ENCODE measurements around the gene TFEC. TPM values are rescaled to one million over a fixed set of nuclear protein-coding genes. Genes with fewer than 3 reads are reported as not detected.

Gene TFEC
- total and polyA plus RNA-seq, 2 of the 4 experiments (the other 2 are of a cell fraction), result under 0.01 to 0.02 TPM

- TF ChIP-seq BHLHE40 (IDR thresholded peaks at IDR 0.05; ENCODE audit: low read depth, low read length) (no peak), NFE2L2 (IDR thresholded peaks at IDR 0.05; ENCODE audit: low read depth, low read length) (no peak), USF2 (IDR thresholded peaks at IDR 0.05; ENCODE audit: low read depth, low read length) (no peak), SMC3 (IDR thresholded peaks at IDR 0.05; ENCODE audit: low read depth, low read length) (no peak), RAD21 (IDR thresholded peaks at IDR 0.05; ENCODE audit: low read length) (no peak)
- Histone ChIP-seq H4K20me1 (ENCODE audit: insufficient read depth, low read length) (no peaks in the 10 kb centered on the region), H3K4ac (ENCODE audit: low read depth, low read length) (no peak overlapping the region), H4K91ac (ENCODE audit: insufficient read depth, low read depth, low read length) (no peak overlapping the region), H2BK5ac (ENCODE audit: low read depth, low read length, poor library complexity, severe bottlenecking) (no peak overlapping the region), H3K23ac (ENCODE audit: low read depth, low read length) (no peak overlapping the region), H3K4me1 (ENCODE audit: control insufficient read depth, insufficient read depth, low read length) (no peaks in the 10 kb centered on the region), H2BK15ac (ENCODE audit: low read depth, low read length) (no peak overlapping the region), H3K18ac (ENCODE audit: low read depth, low read length) (no peak overlapping the region), H2BK120ac (ENCODE audit: low read depth, low read length) (no peak overlapping the region), H2BK20ac (ENCODE audit: low read depth, low read length) (no peak overlapping the region), H2AK5ac (ENCODE audit: low read depth, low read length) (no peak overlapping the region), H3K9me3 (ENCODE audit: control insufficient read depth, insufficient read depth, low read length) (no peaks in the 10 kb centered on the region), H4K8ac (ENCODE audit: low read depth in 2 of 2, low read length in 2 of 2) (no peak overlapping the region), H3K9ac (ENCODE audit: low read depth, low read length) (no peak overlapping the region), H3K27ac (ENCODE audit: insufficient read depth, low read length) (no peak overlapping the region), H2AK9ac (replicated peaks; ENCODE audit: low read depth, low read length, poor library complexity) (no peak overlapping the region), H3K56ac (ENCODE audit: extremely low read depth, insufficient read depth, low read length) (no peak overlapping the region), H3K9me1 (ENCODE audit: insufficient read depth, low read length) (no peaks in the 10 kb centered on the region), H3K27me3 (ENCODE audit: control insufficient read depth, insufficient read depth, low read length) (no peaks in the 10 kb centered on the region), H3K4me3 (ENCODE audit: insufficient read depth, low read depth, low read length) (no peak overlapping the region), H3K14ac (replicated peaks; ENCODE audit: low read depth, low read length) (no peak overlapping the region), H3K79me1 (ENCODE audit: low read depth in 1 of 2, low read length in 2 of 2) (no peaks in the 10 kb centered on the region), H3K4me2 (ENCODE audit: low read depth, low read length) (no peak overlapping the region), H2AFZ (replicated peaks; ENCODE audit: low read length, poor library complexity) (no peak overlapping the region), H3K36me3 (ENCODE audit: control insufficient read depth, insufficient read depth, low read length) (no peaks in the 10 kb centered on the region), H4K5ac (ENCODE audit: low read depth, low read length) (no peak overlapping the region)
- no TSS peak for BruUV-seq (replicated peaks)
- no peak for ATAC-seq (ENCODE audit: low read depth)
- ChIA-PET POLR2A (ENCODE audit: unreplicated experiment) (no interaction called here), CTCF (no interaction called here)
- in situ Hi-C loops (cut with MboI; ENCODE audit: low sequenced_read_pairs), result no loop called here
- intact Hi-C loops (cut with micrococcal nuclease), result no loop called here
- DNase-seq, result no peak
- dilution Hi-C loops (cut with HindIII; ENCODE audit: low sequenced_read_pairs, unreplicated experiment), result no loop called here
These were observed 41.1 kb upstream of the TFEC start for GRCh38 chr7:116071629-116072028.
